ENCODE results near the gene IGFBP3. TPM values are rescaled to one million over a fixed set of nuclear protein-coding genes. Genes with fewer than 3 reads are reported as not detected.

Gene IGFBP3
- total and polyA plus RNA-seq, 4 donors = 87.0 to 244 (median 182) TPM

GRCh38 chr7:45910855-45911254 lies 10.2 kb downstream of the IGFBP3 start:
- no peaks in the 10 kb centered on the region for H3K9me3 ChIP-seq (ENCODE audit: control insufficient read depth in 4 of 4, low read length in 3 of 4)
- 88% methylated on average over 3 of the region's 3 CpGs for WGBS
- no peak overlapping the region for H3K4me3 ChIP-seq (ENCODE audit: low read depth in 1 of 3, low read length in 3 of 3)
- no peaks in the 10 kb centered on the region for H3K27me3 ChIP-seq (ENCODE audit: control insufficient read depth in 4 of 4, insufficient read depth in 4 of 4, low read length in 3 of 4)
- no peaks in the 10 kb centered on the region for H3K4me1 ChIP-seq (ENCODE audit: control insufficient read depth in 4 of 4, insufficient read depth in 4 of 4, low read length in 3 of 4)
- H3K27ac ChIP-seq (ENCODE audit: low read depth in 1 of 2, low read length in 2 of 2) = no peak overlapping the region
- peaks cover 0 to 3% (median under 1%) of the 10 kb centered on the region in 4 donors for H3K36me3 ChIP-seq (ENCODE audit: control insufficient read depth in 4 of 4, insufficient read depth in 3 of 4, low read depth in 1 of 4, low read length in 3 of 4)
- TF ChIP-seq HNF4G (IDR thresholded peaks at IDR 0.05) (no peak), JUND (IDR thresholded peaks at IDR 0.05) (no peak), MAX (IDR thresholded peaks at IDR 0.05) (no peak), EGR1 (IDR thresholded peaks at IDR 0.05; ENCODE audit: low read depth in 2 of 2) (no peak), YY1 (IDR thresholded peaks at IDR 0.05) (no peak), CTCF (IDR thresholded peaks at IDR 0.05; ENCODE audit: low read depth, low read length, missing input control) (no peak), REST (IDR thresholded peaks at IDR 0.05) (no peak), NR2F2 (IDR thresholded peaks at IDR 0.05) (no peak), HNF4A (conservative IDR thresholded peaks at IDR 0.05) (no peak), FOXA1 (IDR thresholded peaks at IDR 0.05) (no peak), RAD21 (IDR thresholded peaks at IDR 0.05) (no peak), SP1 (IDR thresholded peaks at IDR 0.05) (no peak), ZBTB33 (IDR thresholded peaks at IDR 0.05) (no peak), GABPA (IDR thresholded peaks at IDR 0.05 in 1 of 2, conservative IDR thresholded peaks at IDR 0.05 in 1 of 2) (no peak), RXRA (IDR thresholded peaks at IDR 0.05) (no peak), TAF1 (conservative IDR thresholded peaks at IDR 0.05) (no peak), FOXA2 (IDR thresholded peaks at IDR 0.05) (no peak), ATF3 (IDR thresholded peaks at IDR 0.05) (no peak)
- DNase-seq (ENCODE audit: low spot score) = no peak
- no peak overlapping the region for H3K9ac ChIP-seq (ENCODE audit: low read depth in 1 of 2, low read length in 2 of 2)

All from liver (tissue), 9 donors.